HG03342 (cell line): ENCODE results near the gene LCE1B.

Experiments
- ATAC-seq: cut with Tn5 transposase; IDR thresholded peaks from one replicate; pipeline ENCODE4 v1.9.1; 2021; ENCODE audit warnings: mild to moderate bottlenecking, moderate library complexity; ENCODE audit not compliant: unreplicated experiment

Gene LCE1B

GRCh38 chr1:152860129-152860528, 48.4 kb downstream of the LCE1B start:
- no peak for ATAC-seq

GRCh38 chr1:152861374-152861773, 49.6 kb downstream of the LCE1B start:
- no peak for ATAC-seq
